H1 (cell line): ENCODE data around the gene SCNN1A. TPM values are rescaled to one million over a fixed set of nuclear protein-coding genes. Genes with fewer than 3 reads are reported as not detected.

Experiments used
- CTCF ChIA-PET: fragments of 300-600 bp; sonication (Branson Sonifier 250); formaldehyde crosslinking; loops from one replicate; lab custom pipeline; 2021; ENCODE audit not compliant: partially characterized antibody; lab: Charles Lee
- POLR2A ChIA-PET: fragments of 300-600 bp; sonication (Branson Sonifier 250); formaldehyde crosslinking; loops from one replicate; lab custom pipeline; 2021; ENCODE audit warnings: inconsistent platforms; ENCODE audit not compliant: partially characterized antibody; lab: Charles Lee
- DNase-seq, 2 experiments: peaks; one replicate each; pipeline versions ENCODE4 v3.0.0 to v3.0.0-alpha.2; 2010 to 2022; ENCODE audit warnings: low spot score in 2 of 2, low read depth in 1 of 2, mixed read lengths in 1 of 2
- FAIRE-seq: peaks from 2 replicates; lab custom pipeline; 2011; peaks lifted over from hg19 to GRCh38; lab: Jason Lieb, UNC
- H2AFZ ChIP-seq: 2 replicates; pipeline ENCODE4 v1.8.1; 2012; ENCODE audit warnings: low read length, inconsistent platforms
- H2AK5ac ChIP-seq: 2 replicates; pipeline ENCODE4 v1.6.1; 2013; ENCODE audit warnings: low read depth, low read length
- H2BK120ac ChIP-seq: replicated peaks from 2 replicates; pipeline ENCODE3; 2013; ENCODE audit warnings: low read depth, low read length, inconsistent platforms
- H2BK12ac ChIP-seq: 2 replicates; pipeline ENCODE4 v1.6.1; 2013; ENCODE audit warnings: low read depth, low read length
- H2BK15ac ChIP-seq: 2 replicates; pipeline ENCODE4 v1.6.1; 2013; ENCODE audit warnings: low read length
- H2BK20ac ChIP-seq: 2 replicates; pipeline ENCODE4 v1.6.1; 2013; ENCODE audit warnings: low read length
- H2BK5ac ChIP-seq: 2 replicates; pipeline ENCODE4 v1.6.1; 2013; ENCODE audit warnings: low read depth, low read length
- H3K14ac ChIP-seq: 2 replicates; pipeline ENCODE4 v1.6.1; 2013; ENCODE audit warnings: inconsistent platforms; ENCODE audit not compliant: insufficient read length
- H3K18ac ChIP-seq: 2 replicates; pipeline ENCODE4 v1.6.1; 2013; ENCODE audit warnings: low read length; ENCODE audit errors: extremely low read depth
- H3K23ac ChIP-seq: 2 replicates; pipeline ENCODE4 v1.6.1; 2013; ENCODE audit warnings: inconsistent platforms; ENCODE audit not compliant: insufficient read length
- H3K23me2 ChIP-seq: 2 replicates; pipeline ENCODE4 v1.6.1; 2013; ENCODE audit warnings: low read depth, low read length
- H3K27ac ChIP-seq: 2 replicates; pipeline ENCODE4 v1.6.1; 2011; ENCODE audit warnings: low read depth, low read length, inconsistent platforms
- H3K27me3 ChIP-seq, 4 experiments: replicated peaks in 1 of 4; 1 replicate in 1 of 4; 2 replicates in 3 of 4; pipeline versions ENCODE4 v1.6.1 to v1.8.1; 2011 to 2013; ENCODE audit warnings: low read length in 3 of 4, mild to moderate bottlenecking in 3 of 4, inconsistent platforms in 2 of 4, mixed read lengths in 2 of 4, moderate library complexity in 1 of 4; ENCODE audit not compliant: control insufficient read depth in 3 of 4, insufficient read depth in 3 of 4; ENCODE audit errors: extremely low read depth in 1 of 4
- H3K36me3 ChIP-seq, 4 experiments: 2 replicates each; pipeline versions ENCODE4 v1.6.1 to v1.8.1; 2011 to 2013; ENCODE audit warnings: mild to moderate bottlenecking in 4 of 4, low read length in 3 of 4, moderate library complexity in 2 of 4, control low read depth in 1 of 4, inconsistent platforms in 1 of 4; ENCODE audit not compliant: insufficient read depth in 4 of 4, control insufficient read depth in 2 of 4
- H3K4ac ChIP-seq: replicated peaks from 2 replicates; pipeline ENCODE3; 2013; ENCODE audit warnings: low read length, low read depth, mixed read lengths, inconsistent platforms; ENCODE audit not compliant: insufficient read length
- H3K4me1 ChIP-seq, 4 experiments: replicated peaks in 1 of 4; 1 replicate in 1 of 4; 2 replicates in 3 of 4; pipeline versions ENCODE4 v1.6.1 to v1.8.1; 2011 to 2013; ENCODE audit warnings: low read length in 3 of 4, inconsistent platforms in 2 of 4, mixed read lengths in 1 of 4; ENCODE audit not compliant: insufficient read depth in 4 of 4, control insufficient read depth in 3 of 4
- H3K4me2 ChIP-seq, 2 experiments: 2 replicates each; pipeline versions ENCODE4 v1.6.1 to v1.8.1; 2011 to 2013; ENCODE audit warnings: low read depth in 2 of 2, low read length in 2 of 2, control low read depth in 1 of 2, inconsistent platforms in 1 of 2, mild to moderate bottlenecking in 1 of 2; ENCODE audit not compliant: insufficient read depth in 1 of 2
- H3K4me3 ChIP-seq, 4 experiments: fragments of 200-600, 300-600 bp in 1 of 4; sonication (generic), shearing (Covaris generic), sonication (Bioruptor Twin) in 1 of 4; 2 replicates each; pipeline versions ENCODE4 v1.5.1 to v1.8.1; 2011 to 2016; ENCODE audit warnings: low read length in 4 of 4, low read depth in 3 of 4, control low read depth in 2 of 4, inconsistent platforms in 2 of 4, mild to moderate bottlenecking in 2 of 4, mixed read lengths in 1 of 4, moderate library complexity in 1 of 4; ENCODE audit not compliant: insufficient read depth in 2 of 4; ENCODE audit errors: extremely low read depth in 1 of 4
- H3K56ac ChIP-seq: replicated peaks from 2 replicates; pipeline ENCODE3; 2013; ENCODE audit warnings: low read depth, mild to moderate bottlenecking, mixed read lengths, low read length, inconsistent platforms; ENCODE audit not compliant: insufficient read length
- H3K79me1 ChIP-seq: 2 replicates; pipeline ENCODE4 v1.6.1; 2013; ENCODE audit warnings: low read depth, low read length, control low read depth
- H3K79me2 ChIP-seq, 2 experiments: 2 replicates each; pipeline versions ENCODE4 v1.6.1 to v1.8.1; 2012 to 2013; ENCODE audit warnings: low read length in 2 of 2, mild to moderate bottlenecking in 2 of 2, inconsistent platforms in 1 of 2; ENCODE audit not compliant: insufficient read depth in 2 of 2, control insufficient read depth in 1 of 2
- H3K9ac ChIP-seq, 4 experiments: replicated peaks in 1 of 4; 1 replicate in 1 of 4; 2 replicates in 3 of 4; pipeline versions ENCODE4 v1.6.1 to v1.8.1; 2011 to 2013; ENCODE audit warnings: low read depth in 3 of 4, low read length in 3 of 4, control low read depth in 2 of 4, mild to moderate bottlenecking in 2 of 4, moderate library complexity in 2 of 4, inconsistent platforms in 1 of 4; ENCODE audit errors: extremely low read depth in 1 of 4
- H3K9me3 ChIP-seq, 2 experiments: 2 replicates each; pipeline versions ENCODE4 v1.6.1 to v1.8.1; 2012 to 2013; ENCODE audit warnings: mild to moderate bottlenecking in 2 of 2, moderate library complexity in 2 of 2, control low read depth in 1 of 2, inconsistent platforms in 1 of 2, low read depth in 1 of 2, low read length in 1 of 2, mixed read lengths in 1 of 2; ENCODE audit not compliant: insufficient read depth in 2 of 2
- H4K20me1 ChIP-seq, 2 experiments: replicated peaks in 1 of 2; 2 replicates each; pipeline versions ENCODE3 to v1.8.1; 2011 to 2013; ENCODE audit warnings: inconsistent platforms in 2 of 2, low read length in 2 of 2, mild to moderate bottlenecking in 1 of 2; ENCODE audit not compliant: insufficient read depth in 2 of 2, control insufficient read depth in 1 of 2
- H4K5ac ChIP-seq: 2 replicates; pipeline ENCODE4 v1.6.1; 2013; ENCODE audit warnings: low read length, low read depth, mixed read lengths, inconsistent platforms; ENCODE audit not compliant: insufficient read length
- H4K8ac ChIP-seq: 2 replicates; pipeline ENCODE4 v1.8.0; 2013; ENCODE audit warnings: mild to moderate bottlenecking, moderate library complexity, low read length, inconsistent platforms; ENCODE audit not compliant: insufficient read depth; ENCODE audit errors: extremely low read depth
- H4K91ac ChIP-seq: replicated peaks from 2 replicates; pipeline ENCODE3; 2013; ENCODE audit warnings: low read length, mixed read lengths, inconsistent platforms; ENCODE audit not compliant: insufficient read length
- BRCA1 ChIP-seq: IDR thresholded peaks from 2 replicates; pipeline ENCODE4 v1.6.1; 2012; ENCODE audit warnings: low read depth, low read length, improper control_type of control experiment
- CEBPB ChIP-seq: IDR thresholded peaks from 2 replicates; pipeline ENCODE4 v1.6.1; 2012; ENCODE audit warnings: low read depth, low read length
- CHD2 ChIP-seq: IDR thresholded peaks from 2 replicates; pipeline ENCODE4 v1.6.1; 2012; ENCODE audit warnings: low read length, improper control_type of control experiment
- CTBP2 ChIP-seq: IDR thresholded peaks from 2 replicates; pipeline ENCODE4 v1.7.0; 2011; ENCODE audit warnings: borderline replicate concordance, mild to moderate bottlenecking, moderate library complexity, mixed read lengths, low read length; ENCODE audit not compliant: insufficient read depth, insufficient read length
- HDAC2 ChIP-seq, 2 experiments: fragments of 300-600 bp in 1 of 2; sonication (generic) in 1 of 2; IDR thresholded peaks; 2 replicates each; pipeline ENCODE4 v1.6.1; 2011 to 2012; ENCODE audit warnings: low read depth in 2 of 2, low read length in 2 of 2, mild to moderate bottlenecking in 2 of 2, moderate library complexity in 2 of 2, borderline replicate concordance in 1 of 2, inconsistent platforms in 1 of 2
- JUN ChIP-seq: IDR thresholded peaks from 2 replicates; pipeline ENCODE4 v1.6.1; 2011; ENCODE audit warnings: low read depth, mild to moderate bottlenecking, improper control_type of control experiment, low read length
- NRF1 ChIP-seq: IDR thresholded peaks from 2 replicates; pipeline ENCODE4 v1.6.1; 2011; ENCODE audit warnings: mild to moderate bottlenecking, low read depth, low read length, improper control_type of control experiment
- POU5F1 ChIP-seq: IDR thresholded peaks from 2 replicates; pipeline ENCODE4 v1.6.1; 2011; ENCODE audit warnings: low read depth, mild to moderate bottlenecking, low read length, moderate library complexity
- WGBS, 2 experiments: shearing (Covaris generic) in 1 of 2; methylation state at CpG; one replicate each; pipeline versions ENCODE4 v1.1.6 to v1.1.7; 2013 to 2015; ENCODE audit warnings: low lambda C conversion rate in 2 of 2, mixed read lengths in 2 of 2, inconsistent platforms in 1 of 2, low coverage in 1 of 2, missing lambda C conversion rate in 1 of 2; ENCODE audit not compliant: insufficient replicate concordance in 2 of 2, insufficient coverage in 1 of 2, insufficient read length in 1 of 2; ENCODE audit errors: extremely low coverage in 1 of 2, missing lambda C conversion rate in 1 of 2; 5-methylcytosine and 5-hydroxymethylcytosine counted together
- polyA plus RNA-seq, 7 experiments: library from polyadenylated mRNA; depleted of rRNA in 3 of 7; stranded (reverse) in 5 of 7; unstranded in 2 of 7; fragments of >200 nt in 5 of 7; fragments of 200-250 nt in 2 of 7; gene quantifications; 1 replicate in 5 of 7; 2 replicates in 1 of 7; 4 replicates in 1 of 7; pipeline versions ENCODE4 v1.2.1 to v1.2.3, GENCODE V29; 2011 to 2013; ENCODE audit warnings: missing spikeins in 2 of 7, mixed read lengths in 2 of 7
- total RNA-seq: library from RNA; stranded (reverse); fragmentation: NEBNext Ultra II Directional; extraction: Animal tissue kit (Norgen Biotek cat#: 25700); gene quantifications from 2 replicates; pipeline ENCODE4 v1.2.1, GENCODE V29; 2021

SCNN1A gene
- total and polyA plus RNA-seq, 2 of the 8 experiments (the other 6 are each of a cell fraction or from before 2014, with no cell fraction given) = 85.5 to 156 TPM

GRCh38 chr12:6386491-6386890 is 11.1 kb upstream of the SCNN1A start:
- Histone ChIP-seq H3K4ac (no peak overlapping the region), H3K9me3 (no peaks in the 10 kb centered on the region), H4K20me1 (no peaks in the 10 kb centered on the region), H3K36me3 (no peaks in the 10 kb centered on the region), H2BK20ac (no peak overlapping the region), H3K4me2 (no peak overlapping the region), H3K79me2 (no peaks in the 10 kb centered on the region), H3K4me1 (peaks cover 0 to 25% (median 20%) of the 10 kb centered on the region in 4 experiments; a peak in 6 of 7 replicates), H4K8ac (no peak overlapping the region), H3K27ac (no peak overlapping the region), H3K23ac (no peak overlapping the region), H3K56ac (peak overlapping the region; percentile 28), H2BK120ac (no peak overlapping the region), H3K18ac (no peak overlapping the region), H4K91ac (no peak overlapping the region), H2AK5ac (no peak overlapping the region), H3K4me3 (no peak overlapping the region), H4K5ac (no peak overlapping the region), H3K79me1 (no peaks in the 10 kb centered on the region), H3K9ac (no peak overlapping the region), H2BK5ac (no peak overlapping the region), H2BK12ac (no peak overlapping the region), H2BK15ac (no peak overlapping the region), H3K14ac (no peak overlapping the region), H3K27me3 (peaks cover 0 to 26% (median 18%) of the 10 kb centered on the region in 4 experiments; a peak in 6 of 7 replicates), H2AFZ (no peak overlapping the region), H3K23me2 (peaks cover 1% of the 10 kb centered on the region; the same call in 1 of the 2 replicates)
- TF ChIP-seq NRF1 (no peak), CHD2 (no peak), JUN (no peak), CTBP2 (no peak), CEBPB (no peak), HDAC2 (IDR thresholded peaks at IDR 0.05; ENCODE audit: borderline replicate concordance in 1 of 2, low read depth in 2 of 2, low read length in 2 of 2) (no peak), POU5F1 (no peak), BRCA1 (no peak)
- FAIRE-seq = no peak
- ChIA-PET POLR2A (interaction anchor here (6.8 kb wide), 1 partner anchor 13 kb away, joined by 57 read pairs; the partner anchor contains the start of gene SCNN1A), CTCF (no interaction called here)
- WGBS, 2 experiments = 80 to 100% methylated on average over 1 of the region's 1 CpG
- no peak for DNase-seq
